AG09319 (cell line): ENCODE results near the gene CADM2.

Source experiments
- DNase-seq: peaks from one replicate; pipeline ENCODE4 v3.0.0-alpha.2; 2010; ENCODE audit warnings: low read depth; ENCODE audit errors: extremely low read depth
- CTCF ChIP-seq: IDR thresholded peaks from 2 replicates; pipeline ENCODE4 v1.5.1; 2011; ENCODE audit warnings: low read depth, mild to moderate bottlenecking, inconsistent platforms, low read length, moderate library complexity

CADM2 gene

DNA sequence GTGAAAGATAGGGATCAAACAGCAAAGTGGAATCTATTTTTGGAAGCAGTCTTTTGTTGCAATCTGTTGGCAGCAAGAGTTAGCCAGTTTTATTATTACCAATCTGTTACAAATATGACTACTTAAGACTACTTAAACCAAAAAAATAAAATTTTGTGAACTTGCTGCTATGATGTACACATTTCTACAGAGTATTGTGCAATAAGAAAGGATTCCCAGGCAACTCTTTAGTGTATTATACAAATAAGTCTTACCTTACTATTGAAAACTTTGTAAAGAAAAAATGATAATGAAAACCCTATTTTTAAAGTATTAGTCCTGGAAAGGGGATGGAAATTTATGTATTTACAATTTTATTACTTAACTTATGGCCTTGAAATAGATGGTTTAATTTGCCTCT is 44.7 kb downstream of the CADM2 start:
- no peak for DNase-seq
- TF ChIP-seq CTCF, result no peak

DNA sequence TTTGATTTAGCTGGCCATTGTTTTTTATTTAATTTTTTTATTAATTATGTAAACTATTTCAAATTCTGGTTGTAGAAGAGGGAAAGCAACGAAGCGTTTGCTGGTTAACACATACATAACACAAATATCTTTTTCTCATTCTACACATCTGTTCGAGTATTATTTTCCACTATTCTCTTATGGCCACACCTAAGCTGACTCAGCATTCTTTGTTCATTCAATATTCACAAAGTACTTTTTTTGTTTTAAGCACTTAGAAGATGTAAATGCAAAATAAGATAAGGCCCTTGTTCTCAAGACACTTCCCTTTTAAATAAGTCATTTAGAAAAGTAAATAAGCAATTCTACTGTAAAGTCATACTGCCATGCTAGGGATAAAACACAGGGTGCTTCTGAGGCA is 45.4 kb downstream of the CADM2 start:
- no peak for TF ChIP-seq CTCF

GRCh38 chr3:85005946-85006345 is 47.2 kb downstream of the CADM2 start:
- no peak for DNase-seq
- TF ChIP-seq CTCF, result no peak

More for the DNA sequence above, 45.4 kb downstream of the CADM2 start:
- no peak for DNase-seq

DNA sequence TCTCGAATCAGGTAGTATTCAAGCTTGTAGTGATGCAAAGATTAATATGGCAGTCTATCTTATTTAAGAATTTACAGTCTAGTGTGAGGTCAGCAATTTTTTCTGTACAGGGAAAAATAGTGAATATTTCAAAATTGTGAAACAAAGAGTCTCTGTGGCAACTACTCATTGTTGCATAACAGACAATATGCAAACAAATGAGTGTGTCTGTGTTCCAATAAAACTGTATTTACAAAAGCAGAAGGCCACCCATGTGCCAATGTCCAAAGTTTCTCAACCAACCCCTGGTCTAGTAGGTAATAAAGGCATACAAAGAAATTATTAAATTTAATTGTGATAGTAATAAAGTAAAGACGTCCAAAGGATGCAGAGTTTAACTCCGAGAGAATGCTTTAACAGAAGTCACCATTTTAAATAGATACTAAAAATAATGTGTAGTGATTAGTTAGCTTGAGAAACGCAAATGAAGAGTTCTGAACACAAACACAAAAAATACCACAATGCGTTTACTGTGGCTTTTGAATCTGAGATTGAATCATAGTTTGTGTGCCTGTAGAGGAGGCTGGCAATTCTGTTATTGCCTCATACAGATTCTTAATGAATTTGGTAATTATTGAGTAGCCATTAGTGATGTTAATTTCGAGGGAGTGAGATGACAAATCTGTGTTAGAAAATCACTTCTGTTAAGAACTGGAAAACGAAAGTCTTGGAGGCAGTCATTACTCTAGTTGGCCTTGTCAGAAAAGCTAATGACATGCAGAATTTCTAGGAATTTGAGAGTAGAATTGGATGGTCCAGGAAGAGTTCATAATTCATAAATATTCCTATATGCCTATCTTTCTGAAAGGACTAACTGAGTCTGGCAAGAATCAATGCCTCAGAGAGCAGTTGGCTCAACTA is 48.7 kb downstream of the CADM2 start:
- no peak for TF ChIP-seq CTCF
- DNase-seq, result no peak

- TF ChIP-seq CTCF, result no peak
- DNase-seq, result no peak
Observed at GRCh38 chr3:85020828-85021227, 62.0 kb downstream of the CADM2 start.

GRCh38 chr3:85030052-85030451 is 71.3 kb downstream of the CADM2 start:
- TF ChIP-seq CTCF, result no peak
- DNase-seq, result no peak

- TF ChIP-seq CTCF, result no peak
- DNase-seq, result no peak
Observed at GRCh38 chr3:85037203-85037602, 78.4 kb downstream of the CADM2 start.
